Panc1 (cell line): Measurements from ENCODE around the gene SCYGR7.

Source experiments
- CTCF ChIP-seq: fragments of 450-650 bp; IDR thresholded peaks from 2 replicates; pipeline ENCODE4 v1.5.1; 2017; ENCODE audit warnings: mild to moderate bottlenecking
- POLR2AphosphoS5 ChIP-seq: IDR thresholded peaks from 2 replicates; pipeline ENCODE4 v1.6.1; 2012; ENCODE audit warnings: mild to moderate bottlenecking, low read depth, low read length, moderate library complexity
- REST ChIP-seq, 2 experiments: IDR thresholded peaks; 2 replicates each; pipeline ENCODE4 v1.6.1; 2011 to 2012; ENCODE audit warnings: low read depth in 2 of 2, control low read depth in 1 of 2, low read length in 1 of 2, mild to moderate bottlenecking in 1 of 2, moderate library complexity in 1 of 2; ENCODE audit not compliant: insufficient read depth in 1 of 2
- SIN3A ChIP-seq: IDR thresholded peaks from 2 replicates; pipeline ENCODE4 v1.6.1; 2012; ENCODE audit warnings: low read depth, mild to moderate bottlenecking, low read length, moderate library complexity, borderline replicate concordance; ENCODE audit not compliant: insufficient read depth
- TCF7L2 ChIP-seq: IDR thresholded peaks from 2 replicates; pipeline ENCODE4 v1.6.1; 2011; ENCODE audit warnings: mild to moderate bottlenecking, low read depth, low read length, inconsistent platforms

- TF ChIP-seq CTCF (no peak), POLR2AphosphoS5 (no peak), REST (IDR thresholded peaks at IDR 0.05; ENCODE audit: insufficient read depth in 1 of 2, low read depth in 2 of 2, low read length in 1 of 2) (no peak), SIN3A (no peak), TCF7L2 (no peak)
Measured at GRCh38 chr2:227717687-227718567, 10.2 kb upstream of the SCYGR7 start, which contains the start of gene SLC19A3.
